T-cell (primary cell): ENCODE data around the gene SZRD1. TPM values are rescaled to one million over a fixed set of nuclear protein-coding genes. Genes with fewer than 3 reads are reported as not detected.

Experiments
- total RNA-seq, 35 experiments: library from RNA in 6 of 35; stranded (reverse) in 6 of 35; fragments of 120-200 nt in 1 of 35; gene quantifications; one replicate each; pipeline versions ENCODE4 v1.2.1 to v1.2.4 and lab custom pipeline; 2013 to 2026

Gene SZRD1
- total RNA-seq, 5 donors from 2014 or later (not counting 1 experiment from before 2014, with no cell fraction given), result 87.2 to 122 (median 106) TPM

Other genes starting within 250 kb of the SZRD1 start
- under 1 TPM in 4 of 5 donors, not detected in 1; 0.19 to 0.66 (median 0.41) TPM for gene EPHA2, start 211.2 kb upstream of the SZRD1 start, total RNA-seq
- 10 to 100 TPM in 3 of 5 donors, 1 to 10 TPM in 2; 7.0 to 17.6 (median 12.3) TPM for gene ARHGEF19, start 154.6 kb upstream of the SZRD1 start, total RNA-seq
- 10 to 100 TPM in 3 of 5 donors, 1 to 10 TPM in 2; 6.6 to 13.2 (median 11.3) TPM for gene CPLANE2, start 130.1 kb upstream of the SZRD1 start, total RNA-seq
- 10 to 100 TPM; 20.6 to 23.4 (median 22.5) TPM for gene FBXO42, start 14.8 kb upstream of the SZRD1 start, total RNA-seq
- gene SPATA21, start 70.2 kb downstream of the SZRD1 start, total RNA-seq, result not detected
- gene NECAP2, start 73.5 kb downstream of the SZRD1 start, total RNA-seq, result 100 to 1,000 TPM in 4 of 5 donors, 10 to 100 TPM in 1; 98.4 to 149 (median 138) TPM
- 1,000 to 10,000 TPM; 2,148 to 4,743 (median 3,650) TPM for gene RNU1-1, start 147.0 kb downstream of the SZRD1 start, total RNA-seq
- gene NBPF1, start 246.3 kb downstream of the SZRD1 start, total RNA-seq, result 10 to 100 TPM; 18.1 to 34.8 (median 29.1) TPM